GM21423 (cell line): Measurements from ENCODE around the gene MDM4.
"Not testable (repeated sequence)": the region's sequence is repeated elsewhere in the genome, so short reads cannot be mapped to it uniquely, and the experiment has no call there.

Source experiments
- ATAC-seq: cut with Tn5 transposase; IDR thresholded peaks from one replicate; pipeline ENCODE4 v1.9.1; 2021; ENCODE audit warnings: mild to moderate bottlenecking, moderate library complexity; ENCODE audit not compliant: unreplicated experiment

The MDM4 gene

GRCh38 chr1:204511366-204511765 lies 4.8 kb upstream of the MDM4 start:
- ATAC-seq, result no peak

GRCh38 chr1:204513117-204513716 lies 3.0 kb upstream of the MDM4 start:
- peak; percentile 32 for ATAC-seq

- no peak for ATAC-seq
These were observed 1.4 kb upstream of the MDM4 start for GRCh38 chr1:204514828-204515227.

- ATAC-seq, result not testable (repeated sequence)
These were observed 1.2 kb downstream of the MDM4 start for GRCh38 chr1:204517382-204517781.

- ATAC-seq, result peak; percentile 53
These were observed 4.9 kb downstream of the MDM4 start for GRCh38 chr1:204520834-204521709.

GRCh38 chr1:204521941-204522521 lies 5.8 kb downstream of the MDM4 start:
- ATAC-seq, result not testable (repeated sequence)

GRCh38 chr1:204523605-204524215 lies 7.5 kb downstream of the MDM4 start:
- no peak for ATAC-seq

- ATAC-seq, result peak; percentile 27
These were observed 8.8 kb downstream of the MDM4 start for GRCh38 chr1:204524986-204525385.

- no peak for ATAC-seq
These were observed 12.0 kb downstream of the MDM4 start for GRCh38 chr1:204528241-204528640.

- no peak for ATAC-seq
These were observed 12.5 kb downstream of the MDM4 start for GRCh38 chr1:204528677-204529076.

- ATAC-seq, result no peak
These were observed 13.2 kb downstream of the MDM4 start for GRCh38 chr1:204529371-204529895.

GRCh38 chr1:204530932-204531331 lies 14.7 kb downstream of the MDM4 start:
- peak; percentile 83 for ATAC-seq

GRCh38 chr1:204532832-204533231 lies 16.6 kb downstream of the MDM4 start:
- ATAC-seq, result no peak

- ATAC-seq, result no peak
These were observed 25.4 kb downstream of the MDM4 start for GRCh38 chr1:204541626-204542025.

- peak; percentile 63 for ATAC-seq
These were observed 28.1 kb downstream of the MDM4 start for GRCh38 chr1:204544321-204544720.

- ATAC-seq, result no peak
These were observed 29.0 kb downstream of the MDM4 start for GRCh38 chr1:204545202-204545601.

- no peak for ATAC-seq
These were observed 29.7 kb downstream of the MDM4 start for GRCh38 chr1:204545881-204546280.

- ATAC-seq, result no peak
These were observed 32.1 kb downstream of the MDM4 start for GRCh38 chr1:204548265-204548664.

- ATAC-seq, result no peak
These were observed 33.1 kb downstream of the MDM4 start for GRCh38 chr1:204549313-204549712.

GRCh38 chr1:204550926-204551325 lies 34.7 kb downstream of the MDM4 start:
- ATAC-seq, result no peak

GRCh38 chr1:204556458-204557052 lies 40.3 kb downstream of the MDM4 start:
- ATAC-seq, result no peak
